Fibroblast of peridontal ligament (primary cell): ENCODE results near the gene TEKT5.
"Not testable (repeated sequence)": the region's sequence is repeated elsewhere in the genome, so short reads cannot be mapped to it uniquely, and the experiment has no call there.

Experiments used
- DNase-seq: peaks from one replicate; pipeline ENCODE4 v3.0.0-alpha.2; 2010; ENCODE audit errors: extremely low read depth

Gene TEKT5

GRCh38 chr16:10694830-10695229 lies at the start of gene TEKT5:
TSS of gene TEKT5 (minus strand) at chr16:10694930. CDS start at chr16:10694873, 57 bp downstream.
- DNase-seq, result no peak

- peak; percentile 97 for DNase-seq
Measured at GRCh38 chr16:10743610-10744369, 49.1 kb upstream of the TEKT5 start, which contains the start of gene NUBP1. TSS of gene NUBP1 (plus strand) at chr16:10743842. CDS start at chr16:10743864, 22 bp downstream.

- DNase-seq, result no peak
Measured at GRCh38 chr16:10743227-10743609, 48.5 kb upstream of the TEKT5 start.

- no peak for DNase-seq
Measured at GRCh38 chr16:10741844-10742243, 47.1 kb upstream of the TEKT5 start.

GRCh38 chr16:10741249-10741648 lies 46.5 kb upstream of the TEKT5 start:
- DNase-seq, result not testable (repeated sequence)

GRCh38 chr16:10740845-10741208 lies 46.1 kb upstream of the TEKT5 start:
- DNase-seq, result no peak

GRCh38 chr16:10740000-10740844 lies 45.5 kb upstream of the TEKT5 start:
- no peak for DNase-seq

- DNase-seq, result peak; percentile 74
Measured at GRCh38 chr16:10738231-10739077, 43.7 kb upstream of the TEKT5 start.

- DNase-seq, result peak; percentile 80
Measured at GRCh38 chr16:10737068-10737625, 42.4 kb upstream of the TEKT5 start.

GRCh38 chr16:10731790-10732189 lies 37.1 kb upstream of the TEKT5 start:
- no peak for DNase-seq

- DNase-seq, result peak; percentile 53
Measured at GRCh38 chr16:10729104-10730048, 34.6 kb upstream of the TEKT5 start.

GRCh38 chr16:10728003-10728887 lies 33.5 kb upstream of the TEKT5 start:
- DNase-seq, result no peak

GRCh38 chr16:10708969-10709368 lies 14.2 kb upstream of the TEKT5 start:
- no peak for DNase-seq

GRCh38 chr16:10699756-10700155 lies 5.0 kb upstream of the TEKT5 start:
- no peak for DNase-seq

- DNase-seq, result no peak
Measured at GRCh38 chr16:10694306-10694705, 424 bp downstream of the TEKT5 start.

- no peak for DNase-seq
Measured at GRCh38 chr16:10693889-10694288, 841 bp downstream of the TEKT5 start.

- no peak for DNase-seq
Measured at GRCh38 chr16:10692470-10692869, 2.3 kb downstream of the TEKT5 start.

- DNase-seq, result no peak
Measured at GRCh38 chr16:10688726-10689125, 6.0 kb downstream of the TEKT5 start.

GRCh38 chr16:10688291-10688690 lies 6.4 kb downstream of the TEKT5 start:
- no peak for DNase-seq
